GM19025 (cell line): ENCODE measurements around the gene PPP1R15B.

Experiments used
- ATAC-seq: cut with Tn5 transposase; IDR thresholded peaks from one replicate; pipeline ENCODE4 v1.9.1; 2021; ENCODE audit warnings: mild to moderate bottlenecking, low read depth, moderate library complexity; ENCODE audit not compliant: unreplicated experiment

The PPP1R15B gene

GRCh38 chr1:204445860-204446412 lies 34.3 kb upstream of the PPP1R15B start:
- no peak for ATAC-seq

GRCh38 chr1:204443871-204444581 lies 32.4 kb upstream of the PPP1R15B start:
- ATAC-seq: no peak

GRCh38 chr1:204443260-204443619 lies 31.6 kb upstream of the PPP1R15B start:
- no peak for ATAC-seq

DNA sequence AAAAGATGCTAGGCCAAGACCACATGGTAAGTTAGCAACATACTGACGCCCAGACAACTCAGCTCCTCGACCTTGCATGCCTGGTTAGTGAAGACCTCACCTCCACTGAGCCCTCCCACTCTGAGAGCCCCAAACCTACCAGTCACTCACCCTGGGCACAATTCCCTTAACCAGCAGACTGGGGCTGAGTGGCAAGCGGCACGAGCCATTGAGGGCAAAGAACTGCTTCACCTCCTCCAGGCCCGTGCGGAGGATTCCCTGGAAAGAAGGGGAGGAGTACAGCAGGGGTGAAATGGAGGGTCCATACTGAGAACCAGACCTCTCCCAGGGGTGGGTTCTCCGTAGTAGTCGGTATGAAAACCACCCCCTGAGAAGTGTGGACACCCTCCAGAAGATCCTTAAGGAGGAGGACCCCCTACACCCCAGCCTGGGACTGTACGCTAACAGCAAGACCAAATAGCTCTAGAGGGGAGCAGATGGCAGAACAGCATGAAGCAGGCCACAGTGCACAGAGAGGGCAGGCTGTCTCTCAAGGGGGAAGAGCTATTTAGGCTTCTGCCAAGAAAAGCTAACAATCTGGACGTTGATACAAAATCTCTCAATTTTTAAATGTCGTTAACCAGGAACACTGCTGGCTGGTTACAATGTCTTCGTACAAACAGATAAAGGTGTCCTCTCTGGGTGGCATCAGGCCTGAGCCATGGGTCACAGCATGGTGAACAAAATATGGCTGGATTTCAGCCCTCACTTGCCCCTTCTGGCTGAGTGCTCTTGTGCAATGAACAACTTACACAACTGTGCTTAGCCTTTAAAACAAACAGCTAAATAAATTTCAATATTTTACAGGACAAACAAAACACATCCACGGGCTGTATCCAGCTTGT lies 31.0 kb upstream of the PPP1R15B start:
- no peak for ATAC-seq

DNA sequence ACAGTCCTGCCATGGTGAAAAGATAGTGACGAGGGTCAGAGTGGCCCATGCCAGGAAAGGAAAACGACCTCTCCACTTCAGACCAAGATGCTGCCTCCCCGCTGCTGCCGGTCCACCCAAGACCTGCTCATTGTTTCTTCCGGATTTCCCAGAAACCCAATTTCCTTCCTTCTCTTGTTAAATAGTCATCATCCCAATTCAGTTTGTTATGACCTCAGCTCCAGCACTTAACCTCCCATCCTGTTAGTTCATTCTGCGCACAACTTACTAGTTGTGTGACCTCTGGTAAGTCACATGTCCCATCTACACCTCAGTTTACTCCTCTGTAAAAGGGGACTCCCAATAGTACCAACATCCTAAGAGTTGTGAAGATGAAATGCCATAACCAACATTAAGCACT lies 29.9 kb upstream of the PPP1R15B start:
- ATAC-seq: no peak

GRCh38 chr1:204439621-204440375 lies 28.2 kb upstream of the PPP1R15B start:
- ATAC-seq: no peak

- no peak for ATAC-seq
Measured at GRCh38 chr1:204438628-204439027, 27.0 kb upstream of the PPP1R15B start.

DNA sequence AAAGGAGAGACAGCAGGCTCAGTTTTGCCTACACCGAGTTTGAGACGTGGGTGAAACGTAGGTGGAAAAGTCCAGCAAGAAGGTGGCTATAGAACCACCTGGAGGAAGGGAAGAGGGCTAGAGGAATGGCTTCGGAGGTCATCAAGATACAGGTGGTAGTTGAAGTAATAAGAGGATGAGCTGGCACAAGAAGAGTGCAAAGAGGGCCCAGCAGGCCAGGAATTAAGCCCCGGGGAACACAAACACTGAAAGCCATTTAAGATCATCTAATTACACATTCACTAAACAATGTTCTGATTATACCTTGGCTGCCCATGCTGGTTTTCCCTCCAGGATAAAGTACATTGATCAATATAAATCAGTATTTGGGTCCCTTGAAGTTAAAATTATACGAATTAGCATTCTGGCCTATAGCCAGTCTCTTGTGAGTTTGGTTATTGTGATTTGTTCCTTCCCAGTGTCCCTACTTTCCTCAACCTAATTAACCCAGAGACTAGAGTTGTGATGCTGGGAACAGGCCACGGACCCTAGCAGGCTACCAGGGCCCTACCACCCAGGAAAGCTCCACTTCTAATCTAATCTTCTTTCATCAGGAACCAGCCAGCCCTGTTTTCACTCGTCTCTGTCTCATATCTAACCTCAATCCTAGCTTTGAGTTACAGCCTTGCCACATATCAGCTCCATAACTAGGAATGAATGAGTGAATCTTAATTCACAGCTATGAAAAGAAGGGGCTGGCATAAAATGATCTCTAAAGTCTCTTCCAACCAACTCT lies 26.4 kb upstream of the PPP1R15B start:
- ATAC-seq: no peak

DNA sequence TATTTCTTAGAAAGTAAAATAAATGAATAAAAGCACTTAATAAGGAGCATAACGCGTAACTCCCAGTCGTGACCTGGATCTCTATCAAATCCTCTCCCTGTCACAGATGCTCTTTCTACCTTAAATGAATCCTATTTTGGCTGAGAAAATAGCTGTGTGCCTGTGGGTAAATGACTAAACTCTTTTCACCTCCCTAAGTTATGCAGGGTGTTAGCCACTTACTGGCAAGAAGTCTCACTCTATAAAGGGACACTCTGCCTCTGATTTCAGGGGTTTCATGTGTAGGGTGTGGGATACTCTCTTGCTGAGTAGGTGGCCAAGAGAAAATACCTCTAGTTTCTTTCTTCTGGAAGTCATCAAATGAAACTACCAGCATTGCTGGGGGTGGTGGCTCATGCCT lies 24.3 kb upstream of the PPP1R15B start:
- no peak for ATAC-seq

- ATAC-seq: no peak
Measured at GRCh38 chr1:204435381-204435831, 23.8 kb upstream of the PPP1R15B start.

GRCh38 chr1:204434116-204434755 lies 22.6 kb upstream of the PPP1R15B start:
- ATAC-seq: no peak

DNA sequence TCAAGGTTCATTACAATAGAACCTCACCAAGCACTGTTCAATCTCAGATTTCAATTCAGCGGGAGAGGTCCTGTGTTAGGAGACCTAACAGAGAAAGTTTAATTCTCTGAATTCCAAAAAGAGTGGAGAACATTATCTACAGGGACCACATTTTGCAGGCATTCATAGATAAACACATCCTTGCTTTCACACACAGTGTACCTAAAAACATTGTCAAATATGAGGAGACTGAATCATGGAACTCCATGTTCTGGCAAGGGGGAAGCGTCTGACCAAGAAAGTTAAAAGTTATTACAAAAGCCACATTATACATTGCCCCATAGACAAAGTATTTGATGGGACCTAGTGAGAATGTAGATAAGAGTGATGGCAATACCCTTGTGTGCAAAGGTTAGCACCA lies 21.1 kb upstream of the PPP1R15B start:
- no peak for ATAC-seq

GRCh38 chr1:204431310-204432184 lies 19.9 kb upstream of the PPP1R15B start:
- ATAC-seq: no peak

DNA sequence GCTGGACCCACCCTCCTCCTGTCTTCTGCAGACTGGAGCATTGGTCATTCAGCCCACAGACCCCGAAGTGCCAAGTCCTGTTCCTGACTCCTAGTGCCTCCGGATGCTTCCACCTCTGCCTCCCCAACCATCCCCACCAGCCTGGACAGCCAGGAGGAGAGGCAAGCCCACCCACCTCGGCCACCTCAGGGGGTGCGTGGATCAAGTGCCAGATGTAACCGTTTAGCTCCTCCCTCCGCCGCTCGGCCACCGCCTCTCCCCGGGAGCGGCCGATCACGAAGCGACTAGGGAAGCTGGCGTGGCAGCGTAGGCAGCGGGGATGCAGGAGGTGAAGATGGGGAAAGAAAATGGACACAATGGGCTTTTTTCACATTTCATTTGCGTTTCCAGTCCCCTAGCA lies 18.1 kb upstream of the PPP1R15B start:
- ATAC-seq: no peak

DNA sequence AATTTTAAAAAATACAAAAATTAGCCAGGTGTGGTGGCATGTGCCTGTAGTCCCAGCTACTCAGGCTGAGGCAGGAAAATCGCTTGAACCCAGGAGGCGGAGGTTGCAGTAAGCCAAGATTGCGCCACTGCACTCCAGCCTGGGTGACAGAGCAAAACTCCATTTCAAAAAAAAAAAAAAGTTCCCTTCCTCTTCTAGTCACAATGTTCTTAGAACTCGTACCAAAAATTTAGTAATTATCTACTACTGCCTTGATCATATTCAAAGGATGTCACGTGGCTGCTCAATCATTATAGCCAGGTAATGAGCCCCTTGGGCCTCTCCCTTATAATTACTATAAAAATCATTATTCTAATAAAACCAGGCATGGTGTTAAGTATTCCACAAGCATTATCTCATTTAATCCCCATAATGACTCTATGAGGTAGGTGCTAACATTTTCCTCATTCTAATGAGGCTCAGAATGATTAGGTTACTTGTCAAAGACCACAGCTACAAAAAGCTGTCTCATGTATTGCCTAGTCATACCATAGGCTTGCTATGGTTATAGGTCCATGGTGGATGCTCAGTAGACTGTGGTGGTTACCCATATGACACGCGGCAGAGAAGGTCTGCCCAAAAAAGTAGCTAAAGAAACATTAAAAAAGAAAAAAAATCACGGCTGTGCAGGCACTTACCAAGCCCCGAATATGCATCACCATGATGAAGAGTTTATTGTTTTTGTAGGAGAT lies 15.5 kb upstream of the PPP1R15B start:
- ATAC-seq: no peak

DNA sequence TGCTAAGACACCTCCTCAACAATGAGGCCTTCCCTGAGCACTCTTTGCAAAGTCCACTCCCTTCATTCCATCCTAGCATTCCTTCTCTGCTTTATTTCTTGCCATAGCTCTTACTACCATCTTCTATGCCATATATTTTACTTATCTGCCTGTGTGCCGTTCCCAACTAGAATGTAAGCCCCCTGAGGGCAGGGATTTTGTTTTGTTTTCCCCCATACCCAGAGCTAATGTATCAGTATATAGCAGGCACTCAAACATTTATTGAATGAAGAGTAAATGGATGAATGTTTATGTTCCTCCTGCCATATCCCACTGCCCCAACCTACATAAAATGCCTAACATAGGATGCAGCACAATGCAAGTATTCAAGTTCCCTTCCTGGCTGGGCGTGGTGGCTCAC lies 14.9 kb upstream of the PPP1R15B start:
- no peak for ATAC-seq

DNA sequence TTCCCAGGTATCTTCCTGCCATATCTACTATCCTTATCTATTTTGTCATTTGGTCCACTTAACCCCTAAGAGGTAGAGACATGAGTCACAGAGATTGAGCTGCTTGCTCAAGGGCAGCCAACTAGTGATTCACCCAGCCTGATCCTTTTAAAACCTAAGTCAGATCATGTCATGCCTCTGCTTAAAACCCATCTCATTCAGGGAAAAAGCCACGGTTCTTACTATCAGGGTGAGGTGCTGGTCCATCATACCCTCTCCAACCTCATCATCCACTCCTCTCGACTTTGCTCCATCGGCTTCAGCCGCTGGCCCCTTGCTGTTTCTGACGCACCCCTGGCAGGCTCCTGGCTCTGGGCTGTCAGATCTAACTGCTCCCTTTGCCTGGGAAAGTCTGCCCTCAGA lies 14.4 kb upstream of the PPP1R15B start:
- no peak for ATAC-seq

DNA sequence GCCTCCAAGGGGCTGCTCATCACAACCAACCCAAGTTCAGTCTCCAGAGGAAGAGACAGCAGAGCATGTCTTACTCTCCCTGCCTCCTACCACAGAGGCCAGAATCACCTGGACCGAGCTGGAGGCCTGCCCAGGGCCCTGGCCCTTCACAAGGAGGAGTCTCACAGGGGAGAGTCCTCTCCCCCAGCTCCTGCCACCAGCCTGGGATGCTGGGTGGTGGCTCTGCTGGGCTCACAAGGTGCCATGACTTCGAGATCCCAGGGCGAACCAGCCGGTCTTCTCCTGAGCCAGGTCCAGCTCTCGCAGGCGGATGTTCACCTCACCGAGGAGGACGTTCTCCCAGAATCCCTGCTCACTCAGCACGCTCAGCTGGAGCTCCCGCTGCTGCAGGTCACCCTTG lies 13.0 kb upstream of the PPP1R15B start:
- ATAC-seq: no peak
